Activated effector memory CD4-positive, alpha-beta T cell treated with anti-CD3 and anti-CD28 coated beads, Interleukin-2, amount 50 U/mL, for 16 hours (primary cell): ENCODE data around the gene CNN2.
A peak's percentile ranks its signal among the peaks of the same experiment; 100 is the strongest.

Source experiments
- DNase-seq: peaks from one replicate; pipeline ENCODE4 v3.0.0-alpha.2; 2020

CNN2 gene

DNA sequence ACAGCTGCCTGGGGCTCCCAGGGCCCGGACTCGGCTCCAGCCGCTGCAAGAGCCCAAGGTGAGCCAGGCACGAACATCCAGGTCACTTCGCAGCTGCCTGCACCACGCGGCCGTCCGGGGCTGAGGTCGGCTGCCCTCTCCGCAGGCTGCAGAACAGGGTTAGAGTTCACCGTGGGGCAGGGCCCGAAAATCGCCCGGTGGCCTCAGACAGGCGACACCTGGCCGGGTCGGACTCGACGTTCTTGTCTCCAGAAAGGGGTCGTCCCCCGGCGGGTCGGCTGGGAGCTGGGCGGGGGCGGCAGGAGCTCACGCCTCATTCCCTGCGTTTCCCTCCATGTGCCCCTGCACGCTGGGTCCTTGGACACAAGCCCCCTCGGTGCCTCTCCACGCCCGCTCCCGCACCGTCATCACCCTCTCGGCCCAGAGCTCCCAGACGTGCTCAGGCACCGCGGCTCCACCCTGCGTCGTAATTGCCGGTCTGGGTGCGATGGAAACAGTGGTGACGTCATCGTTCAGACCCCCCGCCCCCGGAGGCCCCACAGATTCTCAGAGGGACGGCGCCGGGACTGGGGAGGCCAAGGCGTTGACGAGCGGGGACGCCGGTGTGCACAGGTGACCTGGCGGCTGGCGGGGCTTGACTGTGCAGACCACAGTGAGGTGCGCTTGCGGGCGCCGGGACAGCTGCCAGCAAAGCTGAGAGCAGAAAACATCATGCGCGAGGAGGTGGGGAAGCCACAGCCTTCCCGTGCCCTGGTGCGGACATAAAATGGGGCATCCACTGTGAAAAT, 30.2 kb upstream of the CNN2 start:
- peak; percentile 84 for DNase-seq

DNA sequence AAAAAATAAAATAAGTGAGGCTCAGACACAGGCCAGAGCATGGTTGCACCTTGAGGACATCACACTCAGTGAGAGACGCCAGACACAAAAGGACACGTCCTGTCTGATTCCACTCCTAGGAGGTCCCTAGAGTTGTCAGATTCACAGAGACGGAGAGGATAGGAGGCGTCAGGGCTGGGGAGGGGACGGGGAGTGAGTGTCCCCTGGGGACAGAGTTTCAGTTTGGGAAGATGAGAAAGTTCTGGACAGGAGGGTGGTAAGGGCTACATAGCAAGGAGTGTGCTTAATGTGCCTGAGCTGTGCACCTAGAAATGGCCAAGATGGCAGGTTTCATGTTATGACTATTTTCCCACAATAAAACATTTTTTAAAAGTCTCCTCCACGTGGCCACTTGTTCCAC, 28.3 kb upstream of the CNN2 start:
- no peak for DNase-seq

DNA sequence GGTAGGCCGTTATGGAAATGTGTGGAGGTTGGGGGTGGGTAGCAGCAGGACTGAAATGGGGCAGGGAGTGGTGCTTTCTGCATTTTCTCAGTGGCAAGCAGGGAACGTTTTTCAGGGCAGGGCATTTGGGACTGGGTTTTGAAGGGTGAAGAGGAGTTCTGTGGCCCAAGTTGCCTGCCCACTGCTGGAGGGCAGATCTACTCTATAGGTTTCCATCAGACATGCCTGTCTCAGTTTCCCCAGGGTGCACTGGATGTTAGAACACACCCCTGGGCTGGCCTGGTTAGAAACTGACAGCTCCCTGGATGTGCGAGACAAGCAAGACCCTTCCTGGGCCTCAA, 27.1 kb upstream of the CNN2 start:
- no peak for DNase-seq

DNA sequence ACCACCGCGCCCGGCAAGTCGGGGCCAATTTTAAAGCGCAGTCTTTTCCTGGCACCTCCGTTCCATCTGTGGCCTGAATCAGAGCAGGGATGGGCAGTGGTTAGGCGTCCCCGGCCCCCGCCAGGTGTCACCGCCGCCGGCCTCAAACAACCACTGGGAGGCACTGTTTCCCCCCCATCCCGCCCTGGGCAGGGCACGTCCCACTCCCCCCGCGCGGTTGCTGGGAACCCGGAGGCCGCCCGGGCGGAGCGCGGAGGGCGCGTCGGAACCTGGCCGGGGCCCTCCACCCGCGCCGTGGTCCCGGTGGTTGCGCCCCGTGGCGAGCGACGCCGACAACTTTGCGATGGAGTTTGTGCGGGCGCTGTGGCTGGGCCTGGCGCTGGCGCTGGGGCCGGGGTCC, 26.3 kb upstream of the CNN2 start, which contains the start of gene GRIN3B:
Gene GRIN3B (plus strand): TSS at position 325 of the 400 bp plus-strand sequence. CDS start 19 bp downstream, at position 344.
- peak; percentile 86 for DNase-seq

DNA sequence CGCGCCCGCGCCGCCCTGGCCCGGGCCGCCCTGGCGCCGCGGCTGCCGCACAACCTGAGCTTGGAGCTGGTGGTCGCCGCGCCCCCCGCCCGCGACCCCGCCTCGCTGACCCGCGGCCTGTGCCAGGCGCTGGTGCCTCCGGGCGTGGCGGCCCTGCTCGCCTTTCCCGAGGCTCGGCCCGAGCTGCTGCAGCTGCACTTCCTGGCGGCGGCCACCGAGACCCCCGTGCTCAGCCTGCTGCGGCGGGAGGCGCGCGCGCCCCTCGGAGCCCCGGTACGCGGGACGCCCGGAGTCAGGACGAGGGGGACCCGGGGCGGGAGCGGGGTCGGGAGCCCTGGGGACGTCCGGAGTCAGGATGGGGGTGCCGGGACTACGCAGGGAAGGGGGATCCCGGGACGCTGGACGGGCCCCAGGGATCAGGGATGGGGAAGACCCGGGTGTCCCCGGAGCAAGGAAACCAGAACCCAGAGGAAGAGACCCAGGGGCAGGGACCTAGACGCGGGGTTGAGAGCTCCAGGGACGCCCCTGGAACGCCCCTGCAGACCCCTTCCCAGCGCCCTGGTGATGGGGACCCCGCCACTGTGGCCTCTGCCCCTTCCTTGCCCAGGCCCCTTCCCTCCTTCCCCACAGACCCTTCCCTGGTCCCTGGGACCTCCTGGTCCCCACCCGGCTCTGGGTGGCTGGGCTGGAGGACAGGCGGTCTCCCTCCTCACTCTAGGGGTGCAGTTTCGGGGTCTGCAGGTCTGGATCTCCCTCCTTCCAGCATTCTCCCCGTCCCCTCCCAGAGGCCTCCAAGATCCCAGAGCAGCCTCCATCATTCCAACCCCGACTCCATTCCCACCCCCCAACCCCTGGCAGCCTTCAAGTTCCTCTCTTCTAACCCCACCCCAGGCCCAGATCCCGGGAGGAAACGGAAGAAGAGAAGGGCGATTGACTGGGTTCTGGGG, 25.5 kb upstream of the CNN2 start:
- DNase-seq: no peak

DNA sequence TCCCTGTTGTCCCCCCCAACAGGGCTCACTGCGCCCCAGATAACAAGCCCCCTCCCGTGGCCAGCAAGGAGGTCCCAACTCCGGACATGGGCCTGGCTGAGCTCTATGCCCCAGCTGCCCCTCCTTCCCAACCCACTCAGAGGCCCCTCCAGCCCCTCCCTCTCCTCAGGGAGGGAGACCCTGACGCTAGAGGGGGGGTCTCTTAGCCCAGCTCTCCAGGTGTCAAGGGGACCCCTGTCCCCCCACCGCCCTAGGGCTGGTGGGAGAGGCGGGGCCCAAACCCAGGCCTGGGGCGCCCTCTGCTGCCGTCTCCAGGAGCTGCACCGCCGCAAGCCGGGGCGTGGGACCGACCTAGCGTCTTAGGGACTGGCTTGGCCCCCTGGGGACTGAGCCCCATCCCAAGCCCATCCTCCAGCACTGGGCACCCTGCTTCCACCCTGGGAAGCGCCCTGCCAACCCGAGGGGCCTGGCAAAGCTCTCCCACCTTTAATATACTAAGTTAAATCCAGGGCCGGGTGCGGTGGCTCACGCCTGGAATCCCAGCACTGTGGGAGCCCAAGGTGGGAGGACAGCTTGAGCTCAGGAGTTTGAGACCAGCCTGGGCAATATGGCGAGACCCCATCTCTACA, 24.8 kb upstream of the CNN2 start:
- peak; percentile 90 for DNase-seq

DNA sequence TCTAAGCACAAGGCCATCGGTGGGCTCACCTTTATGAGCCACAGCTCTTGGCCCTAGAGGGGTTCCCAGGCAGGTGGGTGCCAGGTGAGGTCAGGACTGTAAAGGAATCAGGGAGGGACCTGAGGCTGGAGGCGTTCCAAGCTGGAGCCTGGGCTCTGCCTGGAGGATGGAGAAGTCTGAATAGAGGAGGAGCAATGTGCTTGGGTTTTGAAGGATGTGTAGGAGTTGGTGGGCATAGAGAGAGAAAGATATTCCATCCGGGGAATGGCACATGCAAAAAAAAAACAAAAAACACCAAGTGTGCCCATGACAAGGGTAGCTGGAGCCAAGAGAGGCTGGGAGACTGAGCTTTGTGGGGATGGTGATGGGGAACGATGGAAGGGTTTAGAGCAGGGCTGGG, 23.8 kb upstream of the CNN2 start:
- no peak for DNase-seq

DNA sequence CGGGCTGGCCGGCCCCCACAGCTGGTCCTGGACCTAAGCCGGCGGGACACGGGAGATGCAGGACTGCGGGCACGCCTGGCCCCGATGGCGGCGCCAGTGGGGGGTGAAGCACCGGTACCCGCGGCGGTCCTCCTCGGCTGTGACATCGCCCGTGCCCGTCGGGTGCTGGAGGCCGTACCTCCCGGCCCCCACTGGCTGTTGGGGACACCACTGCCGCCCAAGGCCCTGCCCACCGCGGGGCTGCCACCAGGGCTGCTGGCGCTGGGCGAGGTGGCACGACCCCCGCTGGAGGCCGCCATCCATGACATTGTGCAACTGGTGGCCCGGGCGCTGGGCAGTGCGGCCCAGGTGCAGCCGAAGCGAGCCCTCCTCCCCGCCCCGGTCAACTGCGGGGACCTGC, 23.1 kb upstream of the CNN2 start:
- no peak for DNase-seq

DNA sequence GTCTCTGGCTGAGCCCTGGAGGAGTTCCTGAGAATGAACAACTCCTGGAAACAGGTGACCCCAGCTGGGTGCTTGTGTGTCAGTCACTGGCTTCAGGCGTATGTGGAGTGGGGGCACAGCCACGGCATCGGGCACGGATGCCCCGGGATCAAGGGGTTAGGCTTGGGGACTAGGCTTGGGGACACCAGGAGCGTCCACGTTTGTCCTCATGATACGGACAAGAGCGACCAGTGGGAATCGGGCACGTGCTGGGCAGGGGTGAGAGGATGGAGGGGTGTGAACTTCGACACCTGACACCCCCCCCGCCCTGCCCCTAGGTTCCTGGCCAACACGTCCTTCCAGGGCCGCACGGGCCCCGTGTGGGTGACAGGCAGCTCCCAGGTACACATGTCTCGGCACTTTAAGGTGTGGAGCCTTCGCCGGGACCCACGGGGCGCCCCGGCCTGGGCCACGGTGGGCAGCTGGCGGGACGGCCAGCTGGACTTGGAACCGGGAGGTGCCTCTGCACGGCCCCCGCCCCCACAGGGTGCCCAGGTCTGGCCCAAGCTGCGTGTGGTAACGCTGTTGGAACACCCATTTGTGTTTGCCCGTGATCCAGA, 22.1 kb upstream of the CNN2 start:
- DNase-seq: no peak

DNA sequence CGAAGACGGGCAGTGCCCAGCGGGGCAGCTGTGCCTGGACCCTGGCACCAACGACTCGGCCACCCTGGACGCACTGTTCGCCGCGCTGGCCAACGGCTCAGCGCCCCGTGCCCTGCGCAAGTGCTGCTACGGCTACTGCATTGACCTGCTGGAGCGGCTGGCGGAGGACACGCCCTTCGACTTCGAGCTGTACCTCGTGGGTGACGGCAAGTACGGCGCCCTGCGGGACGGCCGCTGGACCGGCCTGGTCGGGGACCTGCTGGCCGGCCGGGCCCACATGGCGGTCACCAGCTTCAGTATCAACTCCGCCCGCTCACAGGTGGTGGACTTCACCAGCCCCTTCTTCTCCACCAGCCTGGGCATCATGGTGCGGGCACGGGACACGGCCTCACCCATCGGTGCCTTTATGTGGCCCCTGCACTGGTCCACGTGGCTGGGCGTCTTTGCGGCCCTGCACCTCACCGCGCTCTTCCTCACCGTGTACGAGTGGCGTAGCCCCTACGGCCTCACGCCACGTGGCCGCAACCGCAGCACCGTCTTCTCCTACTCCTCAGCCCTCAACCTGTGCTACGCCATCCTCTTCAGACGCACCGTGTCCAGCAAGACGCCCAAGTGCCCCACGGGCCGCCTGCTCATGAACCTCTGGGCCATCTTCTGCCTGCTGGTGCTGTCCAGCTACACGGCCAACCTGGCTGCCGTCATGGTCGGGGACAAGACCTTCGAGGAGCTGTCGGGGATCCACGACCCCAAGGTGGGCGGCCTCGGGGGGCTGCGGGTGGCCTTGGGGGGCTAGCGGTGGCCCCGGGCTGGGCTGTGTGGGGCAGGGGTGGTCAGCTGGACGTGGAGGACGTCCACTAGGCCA, 21.4 kb upstream of the CNN2 start:
- no peak for DNase-seq

DNA sequence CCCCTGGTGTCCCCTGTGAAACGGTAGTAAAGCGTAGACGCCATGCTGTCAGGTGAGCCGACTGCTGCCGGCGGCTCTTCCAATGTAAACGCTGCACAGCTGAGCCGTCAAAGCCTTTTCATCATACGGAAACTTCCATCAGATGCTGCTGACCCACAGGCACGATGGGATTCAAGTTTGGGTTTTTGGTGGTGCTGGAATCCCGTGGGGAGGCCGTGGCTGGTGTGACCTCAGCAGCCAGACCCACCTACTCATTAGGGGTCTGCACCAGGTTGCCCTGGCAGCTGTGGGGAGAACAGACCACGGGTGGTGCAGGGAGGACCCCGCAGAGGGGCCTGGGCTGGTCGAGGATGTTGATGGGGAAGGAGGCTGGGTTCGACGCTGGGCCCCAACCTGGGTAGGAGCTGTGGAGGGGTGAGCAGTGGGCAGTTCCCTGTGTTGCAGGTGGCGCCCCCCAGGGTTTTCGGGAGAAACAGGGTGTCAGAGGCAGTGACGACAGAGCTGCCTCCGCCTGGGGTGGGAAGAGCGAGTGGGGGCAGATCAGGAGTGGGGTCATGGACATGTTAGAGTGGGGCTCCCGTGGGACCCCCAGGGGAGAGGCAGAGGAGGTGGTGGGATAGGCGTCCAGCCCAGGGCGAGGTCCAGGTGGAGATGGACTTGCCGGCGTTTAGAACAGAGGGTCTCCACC, 19.6 kb upstream of the CNN2 start:
- DNase-seq: no peak

DNA sequence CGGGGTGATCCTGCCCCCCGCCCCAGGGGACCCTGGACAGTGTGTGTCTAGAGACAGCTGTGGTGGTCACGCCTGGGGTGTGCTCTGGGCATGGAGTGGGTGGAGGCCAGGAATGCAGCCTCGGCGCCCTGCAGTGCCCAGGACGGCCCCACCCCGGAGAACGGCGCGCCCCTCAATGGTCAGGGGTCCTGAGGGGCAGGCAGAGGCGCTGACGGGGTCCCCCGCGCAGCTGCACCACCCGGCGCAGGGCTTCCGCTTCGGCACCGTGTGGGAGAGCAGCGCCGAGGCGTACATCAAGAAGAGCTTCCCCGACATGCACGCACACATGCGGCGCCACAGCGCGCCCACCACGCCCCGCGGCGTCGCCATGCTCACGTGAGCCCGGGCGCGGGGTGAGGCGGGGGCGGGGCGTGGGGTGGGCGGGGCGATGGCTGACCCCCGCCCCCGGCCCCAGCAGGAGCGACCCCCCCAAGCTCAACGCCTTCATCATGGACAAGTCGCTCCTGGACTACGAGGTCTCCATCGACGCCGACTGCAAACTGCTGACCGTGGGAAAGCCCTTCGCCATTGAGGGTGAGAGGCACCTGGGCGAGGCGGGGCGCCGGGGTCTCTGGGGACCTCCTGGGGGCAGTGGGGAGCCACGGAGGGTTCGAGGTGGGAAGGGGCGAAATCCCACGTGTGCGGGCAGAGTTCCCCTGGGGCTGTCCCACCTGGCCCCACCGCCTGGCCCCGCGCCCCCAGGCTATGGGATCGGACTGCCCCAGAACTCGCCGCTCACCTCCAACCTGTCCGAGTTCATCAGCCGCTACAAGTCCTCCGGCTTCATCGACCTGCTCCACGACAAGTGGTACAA, 18.8 kb upstream of the CNN2 start:
- no peak for DNase-seq

DNA sequence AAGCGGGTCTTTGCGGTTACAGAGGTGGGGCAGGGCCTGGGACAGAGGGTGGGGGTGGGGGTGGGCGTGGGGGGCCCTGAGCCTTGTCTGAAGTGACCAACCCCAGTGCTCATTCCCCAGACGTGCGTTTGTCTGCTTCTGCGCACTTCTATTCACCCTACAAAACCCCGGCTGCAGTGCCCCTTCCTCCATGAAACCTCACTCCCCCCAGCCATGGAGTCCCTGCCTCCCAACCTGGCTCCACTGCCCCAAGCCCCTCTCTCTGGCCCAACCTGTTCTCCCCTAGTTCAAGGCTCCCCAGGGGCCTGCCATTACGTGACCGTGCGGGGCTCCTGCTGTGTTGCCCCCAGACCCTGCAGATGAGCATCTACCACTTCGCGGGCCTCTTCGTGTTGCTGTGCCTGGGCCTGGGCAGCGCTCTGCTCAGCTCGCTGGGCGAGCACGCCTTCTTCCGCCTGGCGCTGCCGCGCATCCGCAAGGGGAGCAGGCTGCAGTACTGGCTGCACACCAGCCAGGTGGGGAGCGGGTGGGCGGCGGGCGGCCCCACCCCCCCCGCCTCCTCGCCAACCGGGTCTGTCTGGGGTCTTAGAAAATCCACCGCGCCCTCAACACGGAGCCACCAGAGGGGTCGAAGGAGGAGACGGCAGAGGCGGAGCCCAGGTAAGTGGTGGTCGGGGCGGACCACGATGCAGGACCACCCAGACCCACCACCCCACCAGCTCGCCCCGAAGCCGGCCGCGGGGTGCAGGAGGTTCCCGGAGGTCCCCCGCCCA, 18.0 kb upstream of the CNN2 start:
- no peak for DNase-seq

DNA sequence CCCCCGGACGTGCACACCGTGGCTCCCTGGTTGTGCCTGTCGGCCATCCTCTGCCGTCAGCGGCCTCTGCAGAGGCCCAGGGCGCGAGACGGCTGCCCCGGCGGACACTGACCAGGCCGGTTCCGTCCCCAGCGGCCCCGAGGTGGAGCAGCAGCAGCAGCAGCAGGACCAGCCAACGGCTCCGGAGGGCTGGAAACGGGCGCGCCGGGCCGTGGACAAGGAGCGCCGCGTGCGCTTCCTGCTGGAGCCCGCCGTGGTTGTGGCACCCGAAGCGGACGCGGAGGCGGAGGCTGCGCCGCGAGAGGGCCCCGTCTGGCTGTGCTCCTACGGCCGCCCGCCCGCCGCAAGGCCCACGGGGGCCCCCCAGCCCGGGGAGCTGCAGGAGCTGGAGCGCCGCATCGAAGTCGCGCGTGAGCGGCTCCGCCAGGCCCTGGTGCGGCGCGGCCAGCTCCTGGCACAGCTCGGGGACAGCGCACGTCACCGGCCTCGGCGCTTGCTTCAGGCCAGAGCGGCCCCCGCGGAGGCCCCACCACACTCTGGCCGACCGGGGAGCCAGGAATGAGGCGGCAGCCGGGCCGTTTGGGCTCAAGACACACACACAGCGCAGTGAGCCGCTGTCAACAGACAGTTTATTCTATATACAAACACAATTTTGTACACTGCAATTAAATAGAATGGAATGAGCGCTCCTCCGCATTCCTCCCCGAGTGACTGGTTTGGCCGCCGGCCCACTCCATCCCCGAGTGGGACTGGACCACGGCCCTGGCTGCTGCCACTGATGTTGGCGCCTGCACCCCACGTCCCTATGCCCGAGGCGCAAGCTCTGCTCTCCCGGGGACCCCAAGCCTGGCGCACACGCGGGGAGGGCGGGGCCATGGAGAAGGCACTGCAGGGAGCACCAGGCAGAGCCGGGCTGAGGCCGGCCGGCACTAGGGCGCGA, 17.1 kb upstream of the CNN2 start:
- no peak for DNase-seq

DNA sequence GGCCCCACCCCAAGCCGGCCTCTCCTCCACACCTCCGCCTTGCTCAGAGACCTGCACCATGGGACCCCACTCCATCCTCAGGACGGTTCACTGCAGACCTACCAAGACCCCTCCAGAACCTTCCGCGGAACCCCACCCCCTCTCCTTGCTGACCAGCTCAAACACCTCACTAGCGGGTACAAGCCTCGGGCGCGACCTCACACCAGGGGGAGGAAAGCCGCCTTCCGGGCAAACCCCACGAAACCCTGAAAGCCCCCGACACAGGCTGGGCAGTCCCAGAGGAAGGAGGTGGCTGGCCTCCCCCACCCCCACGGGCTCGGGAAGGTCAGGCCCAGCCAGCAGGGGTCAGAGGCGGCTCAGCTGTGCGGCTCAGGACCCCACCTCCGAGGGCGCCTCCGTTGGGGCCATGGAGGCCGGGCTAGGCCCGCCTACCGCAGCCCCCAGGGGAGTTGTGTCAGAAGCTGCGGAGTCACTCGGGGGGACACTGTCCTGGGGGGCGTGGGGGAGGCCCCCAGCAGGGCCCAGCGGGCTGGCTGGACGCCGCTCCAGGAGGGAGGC, 16.3 kb upstream of the CNN2 start:
- DNase-seq: no peak

DNA sequence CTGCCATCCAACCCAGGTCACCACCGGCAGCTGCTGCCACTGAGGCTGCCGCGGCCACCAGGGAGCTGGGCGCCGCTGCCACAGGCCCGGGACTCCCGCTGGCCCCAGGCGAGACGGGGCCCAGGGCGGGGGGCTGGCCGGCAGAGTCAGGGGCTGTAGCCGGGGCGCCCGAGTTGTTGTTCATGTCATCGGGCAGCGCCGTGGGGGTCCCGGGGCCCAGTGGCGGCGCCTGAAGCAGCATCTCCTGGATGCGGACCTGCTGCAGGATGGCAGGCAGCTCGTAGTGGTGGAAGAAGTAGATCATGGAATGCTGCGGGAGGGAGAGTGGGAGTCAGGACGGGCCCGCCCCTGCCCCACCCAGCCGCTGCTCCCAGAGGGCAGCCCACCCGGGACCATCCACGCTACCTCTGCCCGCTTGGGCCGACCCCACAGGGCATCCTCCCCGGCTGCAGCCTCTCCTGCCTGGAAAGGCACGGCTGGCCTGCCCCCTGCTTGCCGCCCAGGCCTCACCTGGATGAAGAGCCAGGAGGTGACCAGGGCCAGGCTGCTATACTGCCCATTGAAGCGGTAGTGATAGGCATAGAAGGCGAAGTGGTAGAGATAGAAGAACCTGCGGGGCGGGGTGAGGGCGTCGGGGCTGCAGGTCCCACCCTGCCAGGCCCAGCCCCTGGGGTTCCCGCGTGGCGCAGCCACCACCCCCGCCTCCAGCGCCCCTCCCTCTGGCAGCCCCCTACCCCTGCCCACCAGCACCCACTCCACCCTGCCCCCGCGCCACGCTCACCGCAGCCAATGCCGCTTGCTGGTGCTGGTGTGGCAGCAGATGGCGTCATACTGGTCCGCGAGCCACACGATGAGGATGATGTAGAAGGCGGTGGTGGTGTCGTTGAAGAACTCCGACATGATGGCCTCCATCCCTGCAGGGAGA, 15.6 kb upstream of the CNN2 start:
- no peak for DNase-seq

DNA sequence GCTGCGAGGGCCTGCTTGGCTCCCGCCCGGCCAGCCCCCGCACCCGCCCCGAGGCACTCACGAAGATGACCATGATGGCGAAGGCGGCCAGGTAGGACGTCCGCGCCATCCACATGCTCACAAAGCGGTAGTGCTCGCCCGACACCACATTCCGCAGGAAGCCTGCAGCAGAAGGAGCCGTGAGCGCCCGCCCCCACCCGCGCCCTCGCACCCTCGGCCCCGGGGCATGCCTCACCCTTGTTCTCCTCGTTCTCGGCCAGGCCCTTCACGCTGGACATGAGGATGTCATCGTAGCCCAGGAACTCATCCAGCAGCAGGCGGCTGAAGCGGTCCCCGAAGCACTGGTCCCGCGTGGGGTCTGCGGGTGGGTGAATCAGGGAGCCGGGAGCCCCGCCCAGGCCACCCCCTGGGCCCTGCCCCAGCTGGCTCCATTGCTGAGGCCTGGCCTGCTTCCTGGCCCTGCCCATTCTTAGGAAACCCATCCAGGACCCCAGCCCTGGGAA, 14.5 kb upstream of the CNN2 start:
- DNase-seq: no peak
